ENCODE results near the gene RPF1.

DNA sequence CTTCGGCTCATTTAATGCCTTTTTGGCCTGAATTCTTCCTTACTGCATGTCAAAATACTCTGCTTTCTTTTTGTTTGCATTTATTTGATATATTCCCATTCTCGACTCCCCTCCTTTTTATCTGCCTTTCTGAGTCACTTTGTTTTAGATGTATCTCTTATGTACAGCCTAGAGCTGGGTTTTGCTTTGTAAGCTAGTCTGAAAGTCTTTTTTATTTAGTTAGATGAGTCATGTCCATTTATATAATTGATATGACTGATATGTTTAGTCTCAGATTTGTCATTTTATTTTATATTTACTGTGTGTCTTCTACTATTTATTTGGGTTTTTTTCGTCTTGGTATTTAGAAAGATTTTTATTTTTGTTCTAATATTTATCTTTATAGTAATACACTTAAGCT lies 60.9 kb downstream of the RPF1 start:
- TF ChIP-seq, protein P1, sequence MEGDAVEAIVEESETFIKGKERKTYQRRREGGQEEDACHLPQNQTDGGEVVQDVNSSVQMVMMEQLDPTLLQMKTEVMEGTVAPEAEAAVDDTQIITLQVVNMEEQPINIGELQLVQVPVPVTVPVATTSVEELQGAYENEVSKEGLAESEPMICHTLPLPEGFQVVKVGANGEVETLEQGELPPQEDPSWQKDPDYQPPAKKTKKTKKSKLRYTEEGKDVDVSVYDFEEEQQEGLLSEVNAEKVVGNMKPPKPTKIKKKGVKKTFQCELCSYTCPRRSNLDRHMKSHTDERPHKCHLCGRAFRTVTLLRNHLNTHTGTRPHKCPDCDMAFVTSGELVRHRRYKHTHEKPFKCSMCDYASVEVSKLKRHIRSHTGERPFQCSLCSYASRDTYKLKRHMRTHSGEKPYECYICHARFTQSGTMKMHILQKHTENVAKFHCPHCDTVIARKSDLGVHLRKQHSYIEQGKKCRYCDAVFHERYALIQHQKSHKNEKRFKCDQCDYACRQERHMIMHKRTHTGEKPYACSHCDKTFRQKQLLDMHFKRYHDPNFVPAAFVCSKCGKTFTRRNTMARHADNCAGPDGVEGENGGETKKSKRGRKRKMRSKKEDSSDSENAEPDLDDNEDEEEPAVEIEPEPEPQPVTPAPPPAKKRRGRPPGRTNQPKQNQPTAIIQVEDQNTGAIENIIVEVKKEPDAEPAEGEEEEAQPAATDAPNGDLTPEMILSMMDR (IDR thresholded peaks at IDR 0.05; ENCODE audit: control extremely low read depth in 1 of 3, insufficient read depth in 1 of 3, low read depth in 1 of 3, low read length in 3 of 3), result no peak
- TF ChIP-seq, protein P2, sequence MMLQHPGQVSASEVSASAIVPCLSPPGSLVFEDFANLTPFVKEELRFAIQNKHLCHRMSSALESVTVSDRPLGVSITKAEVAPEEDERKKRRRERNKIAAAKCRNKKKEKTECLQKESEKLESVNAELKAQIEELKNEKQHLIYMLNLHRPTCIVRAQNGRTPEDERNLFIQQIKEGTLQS (IDR thresholded peaks at IDR 0.05; ENCODE audit: insufficient read depth, low read depth, low read length), result no peak
- TF ChIP-seq JUND (IDR thresholded peaks at IDR 0.05; ENCODE audit: low read length) (no peak), EZH2 (IDR thresholded peaks at IDR 0.05; ENCODE audit: low read depth, low read length, severe bottlenecking) (no peak), YY1 (IDR thresholded peaks at IDR 0.05; ENCODE audit: low read depth, low read length) (no peak), KDM5A (IDR thresholded peaks at IDR 0.05; ENCODE audit: low read length) (no peak), TAF1 (IDR thresholded peaks at IDR 0.05; ENCODE audit: low read depth, low read length) (no peak), POLR2A (IDR thresholded peaks at IDR 0.05; ENCODE audit: control extremely low read depth in 1 of 2, low read depth in 2 of 2, low read length in 2 of 2) (no peak), POLR2AphosphoS5 (IDR thresholded peaks at IDR 0.05; ENCODE audit: low read depth, low read length) (no peak), ASH2L (IDR thresholded peaks at IDR 0.05; ENCODE audit: low read length) (no peak), SUZ12 (IDR thresholded peaks at IDR 0.05; ENCODE audit: low read length) (no peak), RXRA (IDR thresholded peaks at IDR 0.05; ENCODE audit: insufficient read depth, low read depth, low read length) (no peak)
- TF ChIP-seq, protein P3, sequence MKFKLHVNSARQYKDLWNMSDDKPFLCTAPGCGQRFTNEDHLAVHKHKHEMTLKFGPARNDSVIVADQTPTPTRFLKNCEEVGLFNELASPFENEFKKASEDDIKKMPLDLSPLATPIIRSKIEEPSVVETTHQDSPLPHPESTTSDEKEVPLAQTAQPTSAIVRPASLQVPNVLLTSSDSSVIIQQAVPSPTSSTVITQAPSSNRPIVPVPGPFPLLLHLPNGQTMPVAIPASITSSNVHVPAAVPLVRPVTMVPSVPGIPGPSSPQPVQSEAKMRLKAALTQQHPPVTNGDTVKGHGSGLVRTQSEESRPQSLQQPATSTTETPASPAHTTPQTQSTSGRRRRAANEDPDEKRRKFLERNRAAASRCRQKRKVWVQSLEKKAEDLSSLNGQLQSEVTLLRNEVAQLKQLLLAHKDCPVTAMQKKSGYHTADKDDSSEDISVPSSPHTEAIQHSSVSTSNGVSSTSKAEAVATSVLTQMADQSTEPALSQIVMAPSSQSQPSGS (IDR thresholded peaks at IDR 0.05; ENCODE audit: low read length), result no peak
